Liver (tissue), 9 donors: ENCODE measurements around the gene TRNT1. TPM values are rescaled to one million over a fixed set of nuclear protein-coding genes. Genes with fewer than 3 reads are reported as not detected.

Experiments
- DNase-seq: peaks from one replicate; pipeline ENCODE4 v3.0.0-alpha.2; 2017; ENCODE audit warnings: low spot score
- H3K27ac ChIP-seq, 2 donors: one replicate each; pipeline ENCODE4 v1.7.0; 2013; ENCODE audit warnings: inconsistent platforms in 2 of 2, low read length in 2 of 2, control low read depth in 1 of 2, low read depth in 1 of 2, mild to moderate bottlenecking in 1 of 2
- H3K27me3 ChIP-seq, 4 donors: one replicate each; pipeline versions ENCODE4 v1.6.1 to v1.7.0; 2013; ENCODE audit warnings: low read length in 3 of 4, inconsistent platforms in 1 of 4, mild to moderate bottlenecking in 1 of 4, moderate library complexity in 1 of 4; ENCODE audit not compliant: control insufficient read depth in 4 of 4, insufficient read depth in 4 of 4
- H3K36me3 ChIP-seq, 4 donors: one replicate each; pipeline versions ENCODE4 v1.6.1 to v1.7.0; 2013; ENCODE audit warnings: low read length in 3 of 4, mild to moderate bottlenecking in 3 of 4, low read depth in 1 of 4, moderate library complexity in 1 of 4; ENCODE audit not compliant: control insufficient read depth in 4 of 4, insufficient read depth in 3 of 4
- H3K4me1 ChIP-seq, 4 donors: one replicate each; pipeline versions ENCODE4 v1.6.1 to v1.7.0; 2013; ENCODE audit warnings: low read length in 3 of 4, mild to moderate bottlenecking in 3 of 4, moderate library complexity in 1 of 4; ENCODE audit not compliant: control insufficient read depth in 4 of 4, insufficient read depth in 4 of 4
- H3K4me3 ChIP-seq, 3 donors: one replicate each; pipeline versions ENCODE4 v1.6.1 to v1.7.0; 2013; ENCODE audit warnings: low read length in 3 of 3, control low read depth in 1 of 3, low read depth in 1 of 3, mild to moderate bottlenecking in 1 of 3
- H3K9ac ChIP-seq, 2 donors: one replicate each; pipeline ENCODE4 v1.7.0; 2013; ENCODE audit warnings: low read length in 2 of 2, mild to moderate bottlenecking in 2 of 2, moderate library complexity in 2 of 2, control low read depth in 1 of 2, low read depth in 1 of 2
- H3K9me3 ChIP-seq, 4 donors: one replicate each; pipeline versions ENCODE4 v1.6.1 to v1.7.0; 2013; ENCODE audit warnings: low read length in 3 of 4; ENCODE audit not compliant: control insufficient read depth in 4 of 4
- FOXA1 ChIP-seq: IDR thresholded peaks from 2 replicates; pipeline ENCODE4 v1.6.1; 2016; ENCODE audit warnings: antibody characterized with exemption
- GABPA ChIP-seq, 2 donors: IDR thresholded peaks in 1 of 2; conservative IDR thresholded peaks in 1 of 2; 2 replicates each; pipeline ENCODE4 v1.6.1; 2016; ENCODE audit warnings: antibody characterized with exemption in 2 of 2, mild to moderate bottlenecking in 1 of 2, moderate library complexity in 1 of 2
- HNF4A ChIP-seq, 2 donors: conservative IDR thresholded peaks; 2 replicates each; pipeline ENCODE4 v1.6.1; 2016; ENCODE audit warnings: antibody characterized with exemption in 2 of 2, mild to moderate bottlenecking in 2 of 2
- HNF4G ChIP-seq: IDR thresholded peaks from 2 replicates; pipeline ENCODE4 v1.6.1; 2016; ENCODE audit warnings: antibody characterized with exemption
- JUND ChIP-seq, 2 donors: IDR thresholded peaks; 2 replicates each; pipeline ENCODE4 v1.6.1; 2016; ENCODE audit warnings: antibody characterized with exemption in 2 of 2
- NR2F2 ChIP-seq: IDR thresholded peaks from 2 replicates; pipeline ENCODE4 v1.6.1; 2016; ENCODE audit warnings: antibody characterized with exemption
- RAD21 ChIP-seq, 2 donors: IDR thresholded peaks; 2 replicates each; pipeline ENCODE4 v1.6.1; 2016; ENCODE audit warnings: antibody characterized with exemption in 2 of 2, mild to moderate bottlenecking in 2 of 2
- SP1 ChIP-seq: IDR thresholded peaks from 2 replicates; pipeline ENCODE4 v1.6.1; 2018; ENCODE audit warnings: antibody characterized with exemption, mild to moderate bottlenecking
- TAF1 ChIP-seq: conservative IDR thresholded peaks from 2 replicates; pipeline ENCODE4 v1.6.1; 2016; ENCODE audit warnings: antibody characterized with exemption, mild to moderate bottlenecking
- YY1 ChIP-seq: IDR thresholded peaks from 2 replicates; pipeline ENCODE4 v1.6.1; 2016; ENCODE audit warnings: antibody characterized with exemption, mild to moderate bottlenecking
- WGBS: extraction: QIAGEN DNeasy Blood & Tissue Kit; methylation state at CpG from one replicate; pipeline ENCODE4 v1.1.7; 2013; 5-methylcytosine and 5-hydroxymethylcytosine counted together
- polyA plus RNA-seq, 2 donors: library from polyadenylated mRNA; stranded (reverse) in 1 of 2; unstranded in 1 of 2; fragments of 200-250 nt in 1 of 2; fragments of >200 nt in 1 of 2; fragmentation: Nextera tagmentation in 1 of 2; extraction: Ambion mirVana in 1 of 2; gene quantifications; one replicate each; pipeline versions ENCODE4 v1.2.1 to v1.2.3, GENCODE V29; 2013 to 2015
- total RNA-seq, 2 donors: library from RNA; depleted of rRNA; stranded (reverse); fragments of >200 nt; gene quantifications; one replicate each; pipeline ENCODE4 v1.2.3, GENCODE V29; 2014
- TF ChIP-seq, protein P1 (sequence below): IDR thresholded peaks from 2 replicates; pipeline ENCODE4 v1.6.1; 2016; ENCODE audit warnings: antibody characterized with exemption
- TF ChIP-seq, protein P2 (sequence below): fragments of 150-350 bp; IDR thresholded peaks from 2 replicates; pipeline ENCODE4 v1.5.1; 2017; ENCODE audit warnings: improper control_type of control experiment, low read depth, low read length; ENCODE audit not compliant: missing input control
- TF ChIP-seq, protein P3 (sequence below): IDR thresholded peaks from 2 replicates; pipeline ENCODE4 v1.6.1; 2016; ENCODE audit warnings: antibody characterized with exemption, mild to moderate bottlenecking
- donor health status: healthy.
- donor health status: healthy.
- donor health status: healthy.
- donor health status: healthy.
- donor health status: healthy.

The TRNT1 gene
- total and polyA plus RNA-seq, 4 donors, result 6.4 to 18.2 (median 11.3) TPM

DNA sequence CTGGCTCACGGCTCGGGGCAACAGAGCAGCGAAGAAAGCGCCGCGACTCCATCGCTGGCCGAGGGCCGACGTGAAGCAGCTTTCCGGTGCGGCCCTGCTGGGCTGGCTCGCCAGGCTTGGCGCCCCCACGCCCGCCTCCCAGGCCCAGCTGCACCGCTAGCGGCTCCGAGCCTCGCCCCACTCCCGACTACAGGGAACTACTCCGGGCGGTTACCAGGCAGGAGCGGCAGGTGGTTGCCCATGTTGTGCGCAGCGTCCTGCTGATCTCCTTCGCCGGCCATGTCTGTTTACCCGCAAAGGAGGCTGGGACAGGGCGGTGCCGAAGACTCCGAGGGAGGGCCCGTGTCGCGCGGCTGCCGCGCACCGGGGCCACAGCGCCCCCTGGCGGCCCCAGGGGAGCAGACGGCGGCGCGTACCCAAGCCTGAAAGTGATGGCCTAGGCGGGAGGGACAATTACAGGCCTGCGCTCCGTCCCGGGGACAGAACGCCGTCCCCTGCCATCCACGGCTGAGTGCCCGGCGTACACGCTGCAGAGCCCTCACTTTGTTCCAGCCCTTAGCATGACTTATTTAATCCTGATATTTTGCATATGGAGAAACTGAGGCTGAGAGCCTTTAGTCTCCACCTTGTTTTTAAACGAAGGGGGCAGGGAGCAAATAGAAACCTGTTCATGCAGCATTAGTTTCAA is 52.8 kb downstream of the TRNT1 start, which contains the start of gene CRBN:
TSS of gene CRBN (minus strand) at position 285 of the 688 bp plus-strand sequence. CDS start at position 281, 4 bp downstream.
- Histone ChIP-seq H3K9ac (peak within 1 kb of the TSS; percentile 81 to 88), H3K27me3 (no peaks in the 10 kb centered on the region), H3K4me1 (peaks cover 6 to 27% (median 21%) of the 10 kb centered on the region in 4 donors), H3K27ac (peak within 1 kb of the TSS; percentile 83 to 89), H3K36me3 (peaks cover 0 to 2% (median 0%) of the 10 kb centered on the region in 4 donors), H3K4me3 (peak within 1 kb of the TSS; percentile 90 to 99 (median 96)), H3K9me3 (no peaks in the 10 kb centered on the region)
- under 1% methylated on average over 56 of the region's 56 CpGs for WGBS
- peak; percentile 25 for TF ChIP-seq SP1
- TF ChIP-seq, protein P1, sequence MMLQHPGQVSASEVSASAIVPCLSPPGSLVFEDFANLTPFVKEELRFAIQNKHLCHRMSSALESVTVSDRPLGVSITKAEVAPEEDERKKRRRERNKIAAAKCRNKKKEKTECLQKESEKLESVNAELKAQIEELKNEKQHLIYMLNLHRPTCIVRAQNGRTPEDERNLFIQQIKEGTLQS, result no peak
- TF ChIP-seq YY1, result peak; percentile 98
- peak in 1 of 2 donors; percentile 76 for TF ChIP-seq GABPA (IDR thresholded peaks at IDR 0.05 in 1 of 2, conservative IDR thresholded peaks at IDR 0.05 in 1 of 2)
- TF ChIP-seq, protein P2, sequence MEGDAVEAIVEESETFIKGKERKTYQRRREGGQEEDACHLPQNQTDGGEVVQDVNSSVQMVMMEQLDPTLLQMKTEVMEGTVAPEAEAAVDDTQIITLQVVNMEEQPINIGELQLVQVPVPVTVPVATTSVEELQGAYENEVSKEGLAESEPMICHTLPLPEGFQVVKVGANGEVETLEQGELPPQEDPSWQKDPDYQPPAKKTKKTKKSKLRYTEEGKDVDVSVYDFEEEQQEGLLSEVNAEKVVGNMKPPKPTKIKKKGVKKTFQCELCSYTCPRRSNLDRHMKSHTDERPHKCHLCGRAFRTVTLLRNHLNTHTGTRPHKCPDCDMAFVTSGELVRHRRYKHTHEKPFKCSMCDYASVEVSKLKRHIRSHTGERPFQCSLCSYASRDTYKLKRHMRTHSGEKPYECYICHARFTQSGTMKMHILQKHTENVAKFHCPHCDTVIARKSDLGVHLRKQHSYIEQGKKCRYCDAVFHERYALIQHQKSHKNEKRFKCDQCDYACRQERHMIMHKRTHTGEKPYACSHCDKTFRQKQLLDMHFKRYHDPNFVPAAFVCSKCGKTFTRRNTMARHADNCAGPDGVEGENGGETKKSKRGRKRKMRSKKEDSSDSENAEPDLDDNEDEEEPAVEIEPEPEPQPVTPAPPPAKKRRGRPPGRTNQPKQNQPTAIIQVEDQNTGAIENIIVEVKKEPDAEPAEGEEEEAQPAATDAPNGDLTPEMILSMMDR, result peak; percentile 98
- peak; percentile 67 for TF ChIP-seq FOXA1
- peak; percentile 65 to 78 for TF ChIP-seq RAD21 (IDR thresholded peaks at IDR 0.05)
- TF ChIP-seq, protein P3, sequence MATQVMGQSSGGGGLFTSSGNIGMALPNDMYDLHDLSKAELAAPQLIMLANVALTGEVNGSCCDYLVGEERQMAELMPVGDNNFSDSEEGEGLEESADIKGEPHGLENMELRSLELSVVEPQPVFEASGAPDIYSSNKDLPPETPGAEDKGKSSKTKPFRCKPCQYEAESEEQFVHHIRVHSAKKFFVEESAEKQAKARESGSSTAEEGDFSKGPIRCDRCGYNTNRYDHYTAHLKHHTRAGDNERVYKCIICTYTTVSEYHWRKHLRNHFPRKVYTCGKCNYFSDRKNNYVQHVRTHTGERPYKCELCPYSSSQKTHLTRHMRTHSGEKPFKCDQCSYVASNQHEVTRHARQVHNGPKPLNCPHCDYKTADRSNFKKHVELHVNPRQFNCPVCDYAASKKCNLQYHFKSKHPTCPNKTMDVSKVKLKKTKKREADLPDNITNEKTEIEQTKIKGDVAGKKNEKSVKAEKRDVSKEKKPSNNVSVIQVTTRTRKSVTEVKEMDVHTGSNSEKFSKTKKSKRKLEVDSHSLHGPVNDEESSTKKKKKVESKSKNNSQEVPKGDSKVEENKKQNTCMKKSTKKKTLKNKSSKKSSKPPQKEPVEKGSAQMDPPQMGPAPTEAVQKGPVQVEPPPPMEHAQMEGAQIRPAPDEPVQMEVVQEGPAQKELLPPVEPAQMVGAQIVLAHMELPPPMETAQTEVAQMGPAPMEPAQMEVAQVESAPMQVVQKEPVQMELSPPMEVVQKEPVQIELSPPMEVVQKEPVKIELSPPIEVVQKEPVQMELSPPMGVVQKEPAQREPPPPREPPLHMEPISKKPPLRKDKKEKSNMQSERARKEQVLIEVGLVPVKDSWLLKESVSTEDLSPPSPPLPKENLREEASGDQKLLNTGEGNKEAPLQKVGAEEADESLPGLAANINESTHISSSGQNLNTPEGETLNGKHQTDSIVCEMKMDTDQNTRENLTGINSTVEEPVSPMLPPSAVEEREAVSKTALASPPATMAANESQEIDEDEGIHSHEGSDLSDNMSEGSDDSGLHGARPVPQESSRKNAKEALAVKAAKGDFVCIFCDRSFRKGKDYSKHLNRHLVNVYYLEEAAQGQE, result no peak
- DNase-seq, result peak; percentile 90

DNA sequence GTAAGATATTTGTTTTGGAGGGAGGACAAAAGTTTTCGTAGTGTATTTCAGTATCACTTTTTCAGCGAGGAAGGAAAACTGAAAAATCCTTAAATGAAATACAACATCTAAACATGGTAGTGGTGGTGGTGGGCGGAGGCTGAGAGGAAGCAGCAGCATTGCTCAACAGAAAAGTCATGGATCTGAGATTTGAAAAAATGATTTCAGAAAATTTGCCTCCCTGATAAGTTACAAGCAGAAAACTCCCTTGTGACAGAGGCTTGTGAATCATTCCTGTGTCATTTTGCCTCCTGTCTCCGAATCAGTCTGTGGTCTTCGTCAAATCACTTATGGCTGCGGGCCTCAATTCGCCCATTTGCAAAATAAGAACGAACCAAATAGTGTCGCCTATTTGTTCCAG is 53.7 kb downstream of the TRNT1 start:
- Histone ChIP-seq H3K4me1 (peaks cover 6 to 27% (median 21%) of the 10 kb centered on the region in 4 donors), H3K27me3 (no peaks in the 10 kb centered on the region), H3K36me3 (peaks cover 0 to 2% (median 0%) of the 10 kb centered on the region in 4 donors), H3K4me3 (no peak overlapping the region), H3K9ac (no peak overlapping the region), H3K9me3 (no peaks in the 10 kb centered on the region), H3K27ac (no peak overlapping the region)
- no peak for DNase-seq
- TF ChIP-seq, protein P1, result no peak
- TF ChIP-seq HNF4A (conservative IDR thresholded peaks at IDR 0.05) (no peak), JUND (IDR thresholded peaks at IDR 0.05) (no peak), NR2F2 (no peak), HNF4G (no peak), FOXA1 (no peak), SP1 (no peak), GABPA (IDR thresholded peaks at IDR 0.05 in 1 of 2, conservative IDR thresholded peaks at IDR 0.05 in 1 of 2) (no peak), YY1 (no peak), RAD21 (IDR thresholded peaks at IDR 0.05) (no peak), TAF1 (no peak)
- TF ChIP-seq, protein P3, result no peak
- TF ChIP-seq, protein P2, result no peak
- WGBS, result 78% methylated on average over 9 of the region's 9 CpGs
